Neural progenitor cell (in vitro differentiated cells): ENCODE measurements around the gene MACROH2A1. TPM values are rescaled to one million over a fixed set of nuclear protein-coding genes. Genes with fewer than 3 reads are reported as not detected.

ENCODE experiments used
- DNase-seq: peaks from one replicate; pipeline ENCODE4 v3.0.0-alpha.2; 2016; ENCODE audit warnings: low spot score
- H2AFZ ChIP-seq: fragments of 200-600 bp; sonication (generic); replicated peaks from 2 replicates; pipeline ENCODE4 v1.6.1; 2016; ENCODE audit warnings: antibody characterized with exemption
- H3F3A ChIP-seq: fragments of 200-600 bp; sonication (generic); 2 replicates; pipeline ENCODE4 v1.6.1; 2016; ENCODE audit warnings: antibody characterized with exemption, low read depth
- H3K27ac ChIP-seq: fragments of 200-600 bp; sonication (generic); 2 replicates; pipeline ENCODE4 v1.5.1; 2016; ENCODE audit warnings: mild to moderate bottlenecking
- H3K27me3 ChIP-seq: fragments of 200-600 bp; sonication (generic); 2 replicates; pipeline ENCODE4 v1.6.1; 2016; ENCODE audit warnings: mild to moderate bottlenecking, moderate library complexity
- H3K36me3 ChIP-seq: fragments of 200-600 bp; sonication (generic); 2 replicates; pipeline ENCODE4 v1.5.1; 2016
- H3K4me1 ChIP-seq: fragments of 200-600 bp; sonication (generic); 2 replicates; pipeline ENCODE4 v1.6.1; 2016; ENCODE audit warnings: mixed run types
- H3K4me2 ChIP-seq: fragments of 200-600 bp; sonication (generic); 2 replicates; pipeline ENCODE4 v1.6.1; 2016
- H3K4me3 ChIP-seq: fragments of 200-600 bp; sonication (generic); 2 replicates; pipeline ENCODE4 v1.5.1; 2016
- H3K79me2 ChIP-seq: fragments of 200-600 bp; sonication (generic); 2 replicates; pipeline ENCODE4 v1.6.1; 2016; ENCODE audit warnings: low read depth
- H3K9ac ChIP-seq: fragments of 200-600 bp; sonication (generic); 2 replicates; pipeline ENCODE4 v1.6.1; 2016
- H3K9me3 ChIP-seq: fragments of 200-600 bp; sonication (generic); 2 replicates; pipeline ENCODE4 v1.5.1; 2016; ENCODE audit warnings: low read depth
- H4K20me1 ChIP-seq: fragments of 200-600 bp; sonication (generic); 2 replicates; pipeline ENCODE4 v1.6.1; 2016; ENCODE audit warnings: low read depth
- H3K27ac Mint-ChIP-seq: 3 replicates; pipeline ENCODE4 v1.8.0; 2021; ENCODE audit warnings: mixed read lengths
- H3K27me3 Mint-ChIP-seq: 2 replicates; pipeline ENCODE4 v1.8.0; 2022; ENCODE audit warnings: low read depth, mild to moderate bottlenecking, inconsistent platforms, moderate library complexity, mixed read lengths; ENCODE audit not compliant: insufficient read depth
- H3K36me3 Mint-ChIP-seq: 3 replicates; pipeline ENCODE4 v1.8.0; 2021; ENCODE audit warnings: mixed read lengths
- H3K4me1 Mint-ChIP-seq: 3 replicates; pipeline ENCODE4 v1.8.0; 2021; ENCODE audit warnings: mixed read lengths
- H3K4me3 Mint-ChIP-seq: 3 replicates; pipeline ENCODE4 v1.8.0; 2021; ENCODE audit warnings: mild to moderate bottlenecking, moderate library complexity, mixed read lengths
- H3K9me3 Mint-ChIP-seq: 3 replicates; pipeline ENCODE4 v1.8.0; 2020; ENCODE audit warnings: mixed read lengths
- CTCF ChIP-seq: fragments of 200-600 bp; sonication (generic); IDR thresholded peaks from 2 replicates; pipeline ENCODE4 v1.5.1; 2017; ENCODE audit warnings: antibody characterized with exemption, mild to moderate bottlenecking
- EZH2 ChIP-seq: fragments of 200-600 bp; sonication (generic); IDR thresholded peaks from 2 replicates; pipeline ENCODE4 v1.6.1; 2017; ENCODE audit warnings: antibody characterized with exemption, mild to moderate bottlenecking, moderate library complexity
- EZH2phosphoT487 ChIP-seq: fragments of 200-600 bp; sonication (generic); IDR thresholded peaks from 2 replicates; pipeline ENCODE4 v1.6.1; 2017; ENCODE audit warnings: antibody characterized with exemption
- total RNA-seq: library from RNA; depleted of rRNA; stranded (reverse); fragments of >200 nt; gene quantifications from 2 replicates; pipeline ENCODE4 v1.2.3, GENCODE V29; 2015; ENCODE audit warnings: low replicate concordance

Gene MACROH2A1
- total RNA-seq, 1 donor from 2014 or later, result 179 TPM

- Histone ChIP-seq H3K9me3 (no peaks in the 10 kb centered on the region), H3K79me2 (no peaks in the 10 kb centered on the region), H3K36me3 (no peaks in the 10 kb centered on the region), H3K4me1 (peaks cover 23% of the 10 kb centered on the region), H3F3A (peaks cover 3% of the 10 kb centered on the region), H3K9ac (no peak overlapping the region), H3K27me3 (no peaks in the 10 kb centered on the region), H3K27ac (no peak overlapping the region), H3K4me2 (no peak overlapping the region), H3K4me3 (no peak overlapping the region), H2AFZ (no peak overlapping the region), H4K20me1 (no peaks in the 10 kb centered on the region)
- peak overlapping the region; percentile 80 for H3K27ac Mint-ChIP-seq
- H3K4me1 Mint-ChIP-seq, result peaks cover 50% of the 10 kb centered on the region
- peaks cover 8% of the 10 kb centered on the region for H3K27me3 Mint-ChIP-seq
- H3K9me3 Mint-ChIP-seq, result no peaks in the 10 kb centered on the region
- no peak overlapping the region for H3K4me3 Mint-ChIP-seq
- no peak for DNase-seq
- TF ChIP-seq EZH2phosphoT487 (no peak), EZH2 (no peak), CTCF (no peak)
- H3K36me3 Mint-ChIP-seq, result no peaks in the 10 kb centered on the region
Observed at GRCh38 chr5:135440916-135441315, 41.9 kb upstream of the MACROH2A1 start.

- H3K36me3 Mint-ChIP-seq, result no peaks in the 10 kb centered on the region
- H3K27ac ChIP-seq, result no peak overlapping the region
- H3K4me1 Mint-ChIP-seq, result peaks cover 54% of the 10 kb centered on the region
- H3K79me2 ChIP-seq, result no peaks in the 10 kb centered on the region
- H3F3A ChIP-seq, result peaks cover 3% of the 10 kb centered on the region
- no peak overlapping the region for H3K27ac Mint-ChIP-seq
- no peak overlapping the region for H3K4me2 ChIP-seq
- H3K9me3 Mint-ChIP-seq, result no peaks in the 10 kb centered on the region
- TF ChIP-seq CTCF (no peak), EZH2 (no peak)
- no peaks in the 10 kb centered on the region for H4K20me1 ChIP-seq
- no peak overlapping the region for H2AFZ ChIP-seq
- no peaks in the 10 kb centered on the region for H3K36me3 ChIP-seq
- H3K27me3 ChIP-seq, result no peaks in the 10 kb centered on the region
- H3K4me3 ChIP-seq, result no peak overlapping the region
- no peaks in the 10 kb centered on the region for H3K9me3 ChIP-seq
- H3K9ac ChIP-seq, result no peak overlapping the region
- peaks cover 8% of the 10 kb centered on the region for H3K27me3 Mint-ChIP-seq
- no peak for DNase-seq
- H3K4me1 ChIP-seq, result peaks cover 23% of the 10 kb centered on the region
- H3K4me3 Mint-ChIP-seq, result no peak overlapping the region
Observed at GRCh38 chr5:135439231-135440205, 40.5 kb upstream of the MACROH2A1 start.

GRCh38 chr5:135438636-135439221, 39.7 kb upstream of the MACROH2A1 start:
- TF ChIP-seq CTCF (no peak), EZH2 (no peak), EZH2phosphoT487 (no peak)
- DNase-seq, result no peak
- Histone ChIP-seq H3K9me3 (no peaks in the 10 kb centered on the region), H3K4me3 (no peak overlapping the region), H4K20me1 (no peaks in the 10 kb centered on the region), H2AFZ (no peak overlapping the region), H3K36me3 (no peaks in the 10 kb centered on the region), H3K4me2 (no peak overlapping the region), H3F3A (peaks cover 3% of the 10 kb centered on the region), H3K27me3 (no peaks in the 10 kb centered on the region), H3K4me1 (peaks cover 16% of the 10 kb centered on the region), H3K27ac (no peak overlapping the region), H3K79me2 (no peaks in the 10 kb centered on the region), H3K9ac (no peak overlapping the region)
- H3K27ac Mint-ChIP-seq, result no peak overlapping the region
- H3K36me3 Mint-ChIP-seq, result no peaks in the 10 kb centered on the region
- no peak overlapping the region for H3K4me3 Mint-ChIP-seq
- peaks cover 4% of the 10 kb centered on the region for H3K27me3 Mint-ChIP-seq
- peaks cover 49% of the 10 kb centered on the region for H3K4me1 Mint-ChIP-seq
- no peaks in the 10 kb centered on the region for H3K9me3 Mint-ChIP-seq
